ENCODE data around the gene NMT1.

NMT1 gene

DNA sequence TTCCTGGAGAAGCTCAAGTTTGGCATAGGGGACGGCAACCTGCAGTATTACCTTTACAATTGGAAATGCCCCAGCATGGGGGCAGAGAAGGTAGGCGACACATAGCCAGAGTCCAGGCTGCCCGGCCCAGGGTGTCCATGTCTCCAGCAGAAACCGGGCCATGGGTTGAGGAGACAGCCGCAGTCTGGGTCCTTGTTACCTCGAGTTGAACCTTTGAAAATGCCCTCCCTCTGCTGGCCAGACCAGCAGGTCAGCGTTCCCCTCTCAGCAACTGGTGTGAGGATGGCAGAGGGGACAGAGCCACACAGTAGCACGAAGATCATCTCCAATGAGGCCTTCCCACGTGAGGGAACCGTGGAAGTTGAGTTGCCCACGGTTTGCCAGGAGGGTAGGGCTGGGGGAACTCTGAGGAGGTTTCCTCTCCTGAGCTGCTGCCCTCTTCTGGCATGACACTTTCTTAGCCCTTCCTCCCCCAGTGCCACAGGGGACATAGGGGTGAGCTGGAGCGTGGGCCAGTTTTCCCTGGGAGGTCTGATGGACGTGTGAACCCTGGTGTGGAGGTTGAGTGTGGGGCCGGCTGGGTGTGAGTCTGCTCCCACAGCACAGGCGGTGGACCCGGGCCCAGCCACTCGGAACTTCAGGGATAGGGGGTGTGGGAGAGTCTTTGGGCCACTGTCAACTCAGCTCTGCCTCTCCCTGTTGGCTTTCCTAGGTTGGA, 43.9 kb downstream of the NMT1 start:
- DNase-seq (ENCODE audit: low spot score), result no peak

- DNase-seq (ENCODE audit: low spot score), result no peak
These were observed 45.0 kb downstream of the NMT1 start for GRCh38 chr17:45106096-45106495.

- DNase-seq (ENCODE audit: low spot score), result no peak
These were observed 45.5 kb downstream of the NMT1 start for GRCh38 chr17:45106582-45106981.

GRCh38 chr17:45107293-45108010, 46.3 kb downstream of the NMT1 start:
- DNase-seq (ENCODE audit: low spot score), result no peak

DNA sequence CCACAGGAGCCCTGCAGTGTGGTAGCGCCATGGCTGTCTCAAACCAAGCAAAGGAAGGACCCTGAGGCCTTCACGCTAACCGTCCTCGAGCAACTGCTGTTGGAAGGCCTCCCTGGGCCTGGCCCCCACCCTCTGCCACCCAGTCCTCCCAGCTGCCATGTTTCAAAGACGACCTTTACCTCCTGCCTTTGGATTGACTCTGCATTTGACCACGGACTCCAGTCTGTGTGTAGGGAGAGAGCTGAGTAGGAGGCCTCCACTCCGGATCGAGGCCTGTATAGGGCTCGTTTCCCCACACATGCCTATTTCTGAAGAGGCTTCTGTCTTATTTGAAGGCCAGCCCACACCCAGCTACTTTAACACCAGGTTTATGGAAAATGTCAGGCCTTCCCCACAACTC, 46.9 kb downstream of the NMT1 start:
- no peak for DNase-seq (ENCODE audit: low spot score)

- no peak for DNase-seq (ENCODE audit: low spot score)
These were observed 47.7 kb downstream of the NMT1 start for GRCh38 chr17:45108595-45109521.

DNA sequence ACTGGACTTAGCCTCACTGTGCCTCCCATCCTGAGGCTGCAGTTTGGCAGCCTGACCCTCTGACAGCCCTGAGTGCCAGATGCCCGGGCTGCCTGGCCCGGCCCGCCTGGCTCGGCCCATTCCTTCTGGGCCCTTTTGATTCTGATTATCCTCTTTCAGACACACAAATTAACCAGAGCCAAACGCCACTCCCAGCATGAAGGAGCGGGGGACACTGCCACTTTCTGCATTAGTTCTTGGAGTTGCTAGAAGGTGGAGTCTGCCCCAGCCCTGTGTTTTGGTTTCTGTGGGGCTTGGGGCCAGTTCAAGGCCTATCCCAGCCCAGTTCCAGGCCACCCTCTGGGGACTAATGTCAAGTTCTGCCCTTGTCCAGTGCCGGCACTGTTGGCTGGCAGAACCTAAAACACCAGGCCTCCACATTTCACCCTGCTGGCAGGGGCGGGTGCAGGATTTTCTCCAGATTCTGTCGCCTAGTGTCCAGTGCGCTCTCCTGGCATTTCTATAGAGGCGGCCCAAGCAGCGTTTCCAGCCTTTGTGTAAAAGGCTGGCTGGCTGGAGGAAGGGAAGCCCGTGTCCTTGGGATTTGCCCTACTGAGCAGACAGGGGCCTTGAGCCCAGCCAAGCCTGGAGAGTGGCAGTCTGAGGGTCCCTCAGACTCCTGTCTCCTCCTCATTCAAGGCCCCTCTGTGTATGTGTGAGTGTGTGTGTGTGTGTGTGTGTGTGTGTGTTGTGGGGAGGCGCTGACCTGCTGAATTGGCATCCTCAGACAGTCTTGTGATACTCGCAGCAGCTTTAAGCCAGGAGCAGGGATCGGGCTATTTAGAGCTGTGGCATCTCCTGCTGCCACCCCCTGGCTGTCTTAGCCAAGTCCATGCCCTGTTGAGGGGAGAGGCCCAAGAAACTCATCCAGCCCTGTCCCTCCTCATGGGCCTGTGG, 49.8 kb downstream of the NMT1 start:
- no peak for DNase-seq (ENCODE audit: low spot score)

DNA sequence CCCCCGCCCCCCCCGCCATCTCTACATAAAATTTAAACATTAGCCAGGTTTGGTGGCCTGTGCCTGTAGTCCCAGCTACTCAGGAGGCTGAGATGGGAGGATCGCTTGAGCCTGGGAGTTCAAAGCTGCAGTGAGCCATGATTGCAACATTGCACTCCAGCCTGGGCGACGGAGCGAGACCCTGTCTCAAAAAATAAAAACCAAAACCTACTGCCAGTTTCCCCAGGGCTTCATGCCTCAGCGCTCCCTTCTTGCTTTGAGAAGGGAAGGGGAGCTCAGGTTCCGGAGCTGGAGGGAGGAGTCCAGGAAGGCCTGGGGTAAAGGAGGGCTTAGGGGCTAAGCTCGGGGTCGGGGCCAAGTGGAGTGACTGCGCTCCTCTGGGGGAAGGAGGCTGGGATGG, 50.7 kb downstream of the NMT1 start:
- no peak for DNase-seq (ENCODE audit: low spot score)

- DNase-seq (ENCODE audit: low spot score), result no peak
These were observed 51.7 kb downstream of the NMT1 start for GRCh38 chr17:45112559-45113423.

DNA sequence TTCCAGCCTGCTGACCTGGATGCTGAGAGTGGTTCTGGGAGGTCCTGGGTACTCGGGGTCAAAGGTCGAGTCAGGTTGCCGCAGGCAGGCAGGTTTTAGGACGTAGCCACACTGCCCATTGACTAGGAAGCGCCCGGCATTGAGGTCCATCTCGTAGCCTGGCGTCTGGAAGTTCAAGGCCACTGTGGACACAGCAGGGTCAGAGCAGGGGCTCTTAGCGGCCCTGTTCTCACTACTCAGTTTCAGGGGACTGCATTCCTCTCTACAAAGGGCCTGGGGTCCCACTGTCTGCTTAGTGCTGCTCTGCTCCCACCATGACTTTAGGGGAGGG, 52.3 kb downstream of the NMT1 start:
- DNase-seq (ENCODE audit: low spot score), result no peak

- DNase-seq (ENCODE audit: low spot score), result no peak
These were observed 53.2 kb downstream of the NMT1 start for GRCh38 chr17:45114117-45114932.

DNA sequence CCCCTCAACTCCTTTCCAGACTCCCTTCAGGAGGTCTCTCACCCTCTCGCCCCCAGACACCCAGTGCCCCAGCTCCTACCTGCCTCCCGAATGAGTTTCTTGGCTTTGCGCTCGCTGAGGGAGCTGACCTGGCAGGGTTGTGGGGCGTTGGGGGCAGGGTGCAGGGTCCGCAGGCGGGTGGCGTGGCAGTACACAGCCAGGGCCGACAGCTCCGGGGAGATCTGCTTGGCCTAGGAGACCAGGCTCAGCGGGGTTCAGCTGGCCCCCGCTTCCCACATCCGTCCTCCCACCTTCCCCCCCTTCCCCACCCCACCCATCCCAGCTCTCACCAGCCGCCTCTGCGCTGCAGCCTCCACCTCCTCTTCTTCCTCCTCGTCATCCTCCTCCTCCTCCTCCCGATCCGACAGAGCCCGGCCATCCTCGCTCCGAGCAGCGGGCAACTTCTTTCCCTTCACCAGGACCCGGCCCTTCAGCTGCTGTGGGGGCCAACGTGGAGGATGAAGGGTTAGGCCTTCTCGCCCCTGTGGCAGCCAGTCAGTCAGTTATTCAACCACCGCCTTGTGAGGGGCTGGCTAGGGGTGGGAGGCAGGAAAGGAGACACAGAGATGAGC, 54.0 kb downstream of the NMT1 start:
- DNase-seq (ENCODE audit: low spot score), result no peak

GRCh38 chr17:45115871-45116270, 54.8 kb downstream of the NMT1 start:
- DNase-seq (ENCODE audit: low spot score), result no peak

- DNase-seq (ENCODE audit: low spot score), result peak; percentile 55
These were observed 55.4 kb downstream of the NMT1 start for GRCh38 chr17:45116434-45117016.

- no peak for DNase-seq (ENCODE audit: low spot score)
These were observed 56.2 kb downstream of the NMT1 start for GRCh38 chr17:45117334-45117733.

- DNase-seq (ENCODE audit: low spot score), result no peak
These were observed 56.9 kb downstream of the NMT1 start for GRCh38 chr17:45117848-45118646.

- no peak for DNase-seq (ENCODE audit: low spot score)
These were observed 57.6 kb downstream of the NMT1 start for GRCh38 chr17:45118691-45119090.

GRCh38 chr17:45119964-45120363, 58.8 kb downstream of the NMT1 start:
- DNase-seq (ENCODE audit: low spot score), result no peak
